Parathyroid adenoma (tissue), 2 donors: ENCODE results near the gene VGLL2.

Experiments used
- H2AFZ ChIP-seq: fragments of 300-600 bp; sonication (generic); one replicate; pipeline ENCODE4 v1.7.0; 2017; ENCODE audit warnings: antibody characterized with exemption, mild to moderate bottlenecking
- H3K27ac ChIP-seq: fragments of 300-600 bp; sonication (generic); one replicate; pipeline ENCODE4 v1.7.0; 2017
- H3K27me3 ChIP-seq: fragments of 300-600 bp; sonication (generic); one replicate; pipeline ENCODE4 v1.7.0; 2017; ENCODE audit warnings: low read length; ENCODE audit not compliant: control insufficient read depth, insufficient read depth
- H3K36me3 ChIP-seq: fragments of 300-600 bp; sonication (generic); one replicate; pipeline ENCODE4 v1.7.0; 2017; ENCODE audit warnings: low read length; ENCODE audit not compliant: control insufficient read depth, insufficient read depth
- H3K4me1 ChIP-seq: fragments of 300-600 bp; sonication (generic); one replicate; pipeline ENCODE4 v1.7.0; 2017; ENCODE audit warnings: control low read depth
- H3K4me2 ChIP-seq: fragments of 300-600 bp; sonication (generic); one replicate; pipeline ENCODE4 v1.7.0; 2017; ENCODE audit warnings: low read length
- H3K4me3 ChIP-seq: fragments of 300-600 bp; sonication (generic); one replicate; pipeline ENCODE4 v1.7.0; 2017; ENCODE audit warnings: low read depth, low read length
- H3K79me2 ChIP-seq: fragments of 300-600 bp; sonication (generic); one replicate; pipeline ENCODE4 v1.7.0; 2017; ENCODE audit warnings: control low read depth
- H3K9ac ChIP-seq: fragments of 300-600 bp; sonication (generic); one replicate; pipeline ENCODE4 v1.7.0; 2017; ENCODE audit warnings: mild to moderate bottlenecking
- H3K9me3 ChIP-seq: fragments of 300-600 bp; sonication (generic); one replicate; pipeline ENCODE4 v1.7.0; 2017; ENCODE audit warnings: low read length; ENCODE audit not compliant: control insufficient read depth
- TF ChIP-seq, protein P1 (sequence below): fragments of 300-600 bp; sonication (generic); IDR thresholded peaks from one replicate; pipeline ENCODE4 v1.7.0; 2017; ENCODE audit warnings: antibody characterized with exemption, mild to moderate bottlenecking
- donor health status: primary hyperparathyroidism.

Gene VGLL2

DNA sequence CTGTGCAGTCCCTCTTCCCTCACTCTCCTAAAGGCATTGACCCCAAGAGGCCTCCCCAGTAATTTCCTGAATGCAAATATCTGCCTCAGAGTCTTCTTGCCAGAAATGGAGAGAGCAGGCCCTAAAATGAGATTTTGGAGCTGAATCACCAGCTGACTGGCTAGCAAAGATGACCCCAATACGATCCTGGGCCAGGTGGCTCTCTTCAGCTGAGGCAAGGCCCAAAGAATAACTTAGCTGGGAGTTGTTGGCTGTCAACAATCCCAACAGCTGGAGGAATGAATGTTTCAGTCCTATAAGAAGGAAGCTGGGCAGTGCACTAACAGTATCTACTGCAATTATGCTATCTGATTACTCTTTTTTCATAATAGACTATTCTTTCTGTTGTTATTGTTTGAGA, 37.2 kb upstream of the VGLL2 start:
- Histone ChIP-seq H3K9ac (no peak overlapping the region), H3K79me2 (no peaks in the 10 kb centered on the region), H3K9me3 (no peaks in the 10 kb centered on the region), H3K27me3 (no peaks in the 10 kb centered on the region), H3K4me1 (no peaks in the 10 kb centered on the region), H3K4me3 (no peak overlapping the region), H3K4me2 (no peak overlapping the region), H3K36me3 (no peaks in the 10 kb centered on the region), H2AFZ (no peak overlapping the region), H3K27ac (no peak overlapping the region)
- TF ChIP-seq, protein P1, sequence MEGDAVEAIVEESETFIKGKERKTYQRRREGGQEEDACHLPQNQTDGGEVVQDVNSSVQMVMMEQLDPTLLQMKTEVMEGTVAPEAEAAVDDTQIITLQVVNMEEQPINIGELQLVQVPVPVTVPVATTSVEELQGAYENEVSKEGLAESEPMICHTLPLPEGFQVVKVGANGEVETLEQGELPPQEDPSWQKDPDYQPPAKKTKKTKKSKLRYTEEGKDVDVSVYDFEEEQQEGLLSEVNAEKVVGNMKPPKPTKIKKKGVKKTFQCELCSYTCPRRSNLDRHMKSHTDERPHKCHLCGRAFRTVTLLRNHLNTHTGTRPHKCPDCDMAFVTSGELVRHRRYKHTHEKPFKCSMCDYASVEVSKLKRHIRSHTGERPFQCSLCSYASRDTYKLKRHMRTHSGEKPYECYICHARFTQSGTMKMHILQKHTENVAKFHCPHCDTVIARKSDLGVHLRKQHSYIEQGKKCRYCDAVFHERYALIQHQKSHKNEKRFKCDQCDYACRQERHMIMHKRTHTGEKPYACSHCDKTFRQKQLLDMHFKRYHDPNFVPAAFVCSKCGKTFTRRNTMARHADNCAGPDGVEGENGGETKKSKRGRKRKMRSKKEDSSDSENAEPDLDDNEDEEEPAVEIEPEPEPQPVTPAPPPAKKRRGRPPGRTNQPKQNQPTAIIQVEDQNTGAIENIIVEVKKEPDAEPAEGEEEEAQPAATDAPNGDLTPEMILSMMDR, result no peak

DNA sequence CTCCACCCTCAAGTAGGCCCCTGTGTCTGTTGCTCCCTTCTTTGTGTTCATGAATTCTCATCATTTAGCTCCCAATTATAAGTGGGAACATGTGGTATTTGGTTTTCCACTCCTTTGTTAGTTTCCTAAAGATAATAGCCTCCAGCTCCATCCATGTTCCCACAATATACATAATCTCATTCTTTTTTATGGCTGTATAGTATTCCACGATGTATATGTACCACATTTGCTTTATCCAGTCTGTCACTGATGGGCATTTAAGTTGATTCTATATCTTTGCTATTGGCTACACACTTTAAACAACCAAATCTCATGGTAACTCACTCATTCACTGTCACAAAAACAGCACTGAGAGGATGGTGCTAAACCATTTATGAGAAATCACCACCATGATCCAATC, 35.5 kb upstream of the VGLL2 start:
- no peak overlapping the region for H3K27ac ChIP-seq
- TF ChIP-seq, protein P1, result no peak
- H3K27me3 ChIP-seq, result no peaks in the 10 kb centered on the region
- no peaks in the 10 kb centered on the region for H3K79me2 ChIP-seq
- H3K9me3 ChIP-seq, result no peaks in the 10 kb centered on the region
- H2AFZ ChIP-seq, result no peak overlapping the region
- H3K4me1 ChIP-seq, result no peaks in the 10 kb centered on the region
- no peak overlapping the region for H3K4me2 ChIP-seq
- no peaks in the 10 kb centered on the region for H3K36me3 ChIP-seq
- no peak overlapping the region for H3K9ac ChIP-seq
- no peak overlapping the region for H3K4me3 ChIP-seq

DNA sequence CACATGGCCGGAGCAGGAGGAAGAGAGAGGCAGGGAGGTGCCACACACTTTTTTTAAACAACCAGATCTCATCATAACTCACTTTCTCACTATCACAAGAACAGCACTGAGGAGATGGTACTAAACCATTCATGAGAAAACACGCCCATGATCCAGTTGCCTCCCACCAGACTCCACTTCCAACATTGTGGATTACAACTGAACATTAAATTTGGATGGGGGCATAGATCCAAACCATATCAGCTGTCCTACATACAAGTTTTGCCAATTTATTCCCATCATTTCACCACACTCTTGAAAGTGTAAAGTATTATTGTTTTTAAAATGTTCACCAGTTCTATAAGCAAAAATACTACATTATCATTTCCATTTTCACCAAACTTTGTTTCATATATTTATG, 33.9 kb upstream of the VGLL2 start:
- Histone ChIP-seq H2AFZ (no peak overlapping the region), H3K36me3 (no peaks in the 10 kb centered on the region), H3K9me3 (no peaks in the 10 kb centered on the region), H3K27me3 (no peaks in the 10 kb centered on the region), H3K9ac (no peak overlapping the region), H3K79me2 (no peaks in the 10 kb centered on the region), H3K4me3 (no peak overlapping the region), H3K4me2 (no peak overlapping the region), H3K27ac (no peak overlapping the region), H3K4me1 (no peaks in the 10 kb centered on the region)
- TF ChIP-seq, protein P1, result no peak

DNA sequence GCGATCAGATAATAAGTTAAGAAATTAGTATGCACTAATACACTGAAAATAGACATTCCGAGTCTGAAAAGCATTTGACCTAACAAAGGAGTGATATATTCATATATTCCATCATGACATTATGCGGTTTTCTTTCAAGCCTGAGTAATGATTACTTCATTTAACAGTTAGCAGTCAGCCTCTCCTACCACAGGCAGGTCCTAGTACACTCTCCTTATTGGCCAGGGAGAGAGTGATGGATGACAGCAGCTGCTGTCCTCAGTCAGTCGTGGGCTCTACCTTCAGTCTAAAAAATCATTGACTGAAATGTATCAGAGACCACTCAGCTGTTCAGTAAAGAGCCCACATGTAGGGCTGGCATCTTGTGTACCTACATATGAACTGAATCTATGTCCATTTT, 33.2 kb upstream of the VGLL2 start:
- Histone ChIP-seq H3K27me3 (no peaks in the 10 kb centered on the region), H3K9ac (no peak overlapping the region), H3K79me2 (no peaks in the 10 kb centered on the region), H3K9me3 (no peaks in the 10 kb centered on the region), H3K36me3 (no peaks in the 10 kb centered on the region), H3K4me1 (no peaks in the 10 kb centered on the region), H2AFZ (no peak overlapping the region), H3K4me2 (no peak overlapping the region), H3K4me3 (no peak overlapping the region), H3K27ac (no peak overlapping the region)
- TF ChIP-seq, protein P1, result no peak

DNA sequence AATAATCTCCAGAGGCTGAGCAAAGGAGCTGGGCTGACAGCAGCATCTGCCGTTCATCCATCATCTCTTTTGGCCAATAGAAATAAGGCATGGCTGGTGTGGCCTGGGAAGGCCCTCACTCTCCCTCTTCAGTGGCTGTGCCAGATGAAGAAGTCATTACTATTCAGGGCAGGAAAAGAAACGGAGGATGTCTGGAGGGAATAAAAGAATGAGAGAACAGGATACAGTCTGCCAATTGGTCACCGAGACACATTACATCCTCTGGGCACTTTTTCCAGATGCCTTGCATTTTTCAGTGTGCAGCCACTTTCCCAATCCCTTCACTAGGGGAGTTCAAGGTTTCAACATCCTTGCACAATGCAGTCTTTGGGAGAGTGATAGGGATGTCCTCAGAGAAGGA, 32.2 kb upstream of the VGLL2 start:
- no peak overlapping the region for H3K4me3 ChIP-seq
- H3K4me1 ChIP-seq, result no peaks in the 10 kb centered on the region
- no peaks in the 10 kb centered on the region for H3K9me3 ChIP-seq
- H2AFZ ChIP-seq, result no peak overlapping the region
- TF ChIP-seq, protein P1, result no peak
- no peak overlapping the region for H3K4me2 ChIP-seq
- no peak overlapping the region for H3K27ac ChIP-seq
- no peaks in the 10 kb centered on the region for H3K36me3 ChIP-seq
- no peaks in the 10 kb centered on the region for H3K79me2 ChIP-seq
- H3K27me3 ChIP-seq, result no peaks in the 10 kb centered on the region
- H3K9ac ChIP-seq, result no peak overlapping the region
